HG03469 (cell line): ENCODE results near the gene FBXL7.

ENCODE experiments used
- ATAC-seq: cut with Tn5 transposase; IDR thresholded peaks from one replicate; pipeline ENCODE4 v1.9.1; 2021; ENCODE audit warnings: mild to moderate bottlenecking, moderate library complexity, moderate number of reproducible peaks; ENCODE audit not compliant: unreplicated experiment

Gene FBXL7

GRCh38 chr5:15499528-15500324, at the start of gene FBXL7:
TSS of gene FBXL7 (plus strand) at chr5:15500180.
- no peak for ATAC-seq

GRCh38 chr5:15450473-15450872, 49.5 kb upstream of the FBXL7 start:
- ATAC-seq: no peak

- no peak for ATAC-seq
These were observed 49.0 kb upstream of the FBXL7 start for GRCh38 chr5:15450949-15451348.

- ATAC-seq: no peak
These were observed 48.0 kb upstream of the FBXL7 start for GRCh38 chr5:15452030-15452429.

- ATAC-seq: no peak
These were observed 47.2 kb upstream of the FBXL7 start for GRCh38 chr5:15452781-15453180.

- ATAC-seq: no peak
These were observed 40.8 kb upstream of the FBXL7 start for GRCh38 chr5:15459200-15459599.

- no peak for ATAC-seq
These were observed 36.6 kb upstream of the FBXL7 start for GRCh38 chr5:15463231-15463980.

GRCh38 chr5:15472116-15472515, 27.9 kb upstream of the FBXL7 start:
- ATAC-seq: no peak

GRCh38 chr5:15474143-15474719, 25.7 kb upstream of the FBXL7 start:
- ATAC-seq: no peak

GRCh38 chr5:15475367-15475766, 24.6 kb upstream of the FBXL7 start:
- ATAC-seq: no peak

GRCh38 chr5:15476977-15477376, 23.0 kb upstream of the FBXL7 start:
- ATAC-seq: no peak

GRCh38 chr5:15480436-15480835, 19.5 kb upstream of the FBXL7 start:
- ATAC-seq: no peak

GRCh38 chr5:15483351-15484097, 16.5 kb upstream of the FBXL7 start:
- ATAC-seq: no peak

- no peak for ATAC-seq
These were observed 12.8 kb upstream of the FBXL7 start for GRCh38 chr5:15487228-15487627.

GRCh38 chr5:15489571-15490235, 10.3 kb upstream of the FBXL7 start:
- no peak for ATAC-seq

GRCh38 chr5:15492545-15492944, 7.4 kb upstream of the FBXL7 start:
- ATAC-seq: no peak

GRCh38 chr5:15493501-15493900, 6.5 kb upstream of the FBXL7 start:
- no peak for ATAC-seq

- no peak for ATAC-seq
These were observed 5.0 kb upstream of the FBXL7 start for GRCh38 chr5:15495026-15495425.

GRCh38 chr5:15496886-15497285, 3.1 kb upstream of the FBXL7 start:
- no peak for ATAC-seq

- no peak for ATAC-seq
These were observed 483 bp downstream of the FBXL7 start for GRCh38 chr5:15500325-15501001.
